ENCODE results near the gene AGBL3.

DNA sequence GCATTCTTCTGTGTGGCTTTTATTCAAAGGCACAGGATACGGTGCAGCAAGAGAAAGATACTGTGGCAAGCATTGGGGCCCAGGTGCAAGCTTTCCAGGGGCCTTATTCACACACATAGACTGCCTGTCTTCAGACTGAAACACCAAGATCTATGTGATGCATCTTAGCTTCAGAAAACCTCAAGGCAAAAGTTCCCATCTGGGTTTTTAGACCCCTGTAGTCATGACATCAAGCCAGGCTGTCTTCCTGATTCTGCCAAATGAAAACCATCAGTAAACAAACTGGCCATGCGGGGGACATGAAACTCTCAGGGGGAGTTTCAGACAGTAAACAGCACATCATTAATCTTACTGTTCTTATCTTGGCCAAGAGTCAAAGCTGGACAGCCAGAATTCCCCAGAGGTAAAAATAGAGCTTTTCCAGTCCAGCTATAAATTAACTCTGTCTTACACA is 9.8 kb downstream of the AGBL3 start:
- TF ChIP-seq RAD21 (IDR thresholded peaks at IDR 0.05; ENCODE audit: low read depth) (no peak), TAF1 (IDR thresholded peaks at IDR 0.05; ENCODE audit: low read depth) (no peak), EP300 (IDR thresholded peaks at IDR 0.05; ENCODE audit: borderline replicate concordance) (no peak)
- TF ChIP-seq, protein P1, sequence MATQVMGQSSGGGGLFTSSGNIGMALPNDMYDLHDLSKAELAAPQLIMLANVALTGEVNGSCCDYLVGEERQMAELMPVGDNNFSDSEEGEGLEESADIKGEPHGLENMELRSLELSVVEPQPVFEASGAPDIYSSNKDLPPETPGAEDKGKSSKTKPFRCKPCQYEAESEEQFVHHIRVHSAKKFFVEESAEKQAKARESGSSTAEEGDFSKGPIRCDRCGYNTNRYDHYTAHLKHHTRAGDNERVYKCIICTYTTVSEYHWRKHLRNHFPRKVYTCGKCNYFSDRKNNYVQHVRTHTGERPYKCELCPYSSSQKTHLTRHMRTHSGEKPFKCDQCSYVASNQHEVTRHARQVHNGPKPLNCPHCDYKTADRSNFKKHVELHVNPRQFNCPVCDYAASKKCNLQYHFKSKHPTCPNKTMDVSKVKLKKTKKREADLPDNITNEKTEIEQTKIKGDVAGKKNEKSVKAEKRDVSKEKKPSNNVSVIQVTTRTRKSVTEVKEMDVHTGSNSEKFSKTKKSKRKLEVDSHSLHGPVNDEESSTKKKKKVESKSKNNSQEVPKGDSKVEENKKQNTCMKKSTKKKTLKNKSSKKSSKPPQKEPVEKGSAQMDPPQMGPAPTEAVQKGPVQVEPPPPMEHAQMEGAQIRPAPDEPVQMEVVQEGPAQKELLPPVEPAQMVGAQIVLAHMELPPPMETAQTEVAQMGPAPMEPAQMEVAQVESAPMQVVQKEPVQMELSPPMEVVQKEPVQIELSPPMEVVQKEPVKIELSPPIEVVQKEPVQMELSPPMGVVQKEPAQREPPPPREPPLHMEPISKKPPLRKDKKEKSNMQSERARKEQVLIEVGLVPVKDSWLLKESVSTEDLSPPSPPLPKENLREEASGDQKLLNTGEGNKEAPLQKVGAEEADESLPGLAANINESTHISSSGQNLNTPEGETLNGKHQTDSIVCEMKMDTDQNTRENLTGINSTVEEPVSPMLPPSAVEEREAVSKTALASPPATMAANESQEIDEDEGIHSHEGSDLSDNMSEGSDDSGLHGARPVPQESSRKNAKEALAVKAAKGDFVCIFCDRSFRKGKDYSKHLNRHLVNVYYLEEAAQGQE (IDR thresholded peaks at IDR 0.05; ENCODE audit: low read depth): no peak

Data from Ishikawa (cell line).